OCI-LY7 (cell line): Measurements from ENCODE around the gene XYLT1. TPM values are rescaled to one million over a fixed set of nuclear protein-coding genes. Genes with fewer than 3 reads are reported as not detected.

Experiments used
- BruUV-seq: library from RNA; stranded (reverse); fragments of 400-500 nt; replicated peaks from 2 replicates; lab custom pipeline; 2021; lab: Mats Ljungman, UMichigan
- CTCF ChIA-PET: fragments of 300-600 bp; sonication (Branson Sonifier 250); formaldehyde crosslinking; loops from one replicate; lab custom pipeline; 2022; ENCODE audit warnings: antibody characterized with exemption; ENCODE audit not compliant: unreplicated experiment; lab: Charles Lee
- POLR2A ChIA-PET: fragments of 300-600 bp; sonication (Branson Sonifier 250); formaldehyde crosslinking; loops from one replicate; lab custom pipeline; 2022; ENCODE audit warnings: antibody characterized with exemption; lab: Charles Lee
- DNase-seq: peaks from one replicate; pipeline ENCODE4 v3.0.0-alpha.2; 2015; ENCODE audit warnings: low spot score
- H2AFZ ChIP-seq: fragments of 200-600 bp; sonication (generic), shearing (Covaris generic); 2 replicates; pipeline ENCODE4 v1.6.1; 2014; ENCODE audit warnings: mild to moderate bottlenecking, antibody characterized with exemption, low read length, moderate library complexity
- H3K27ac ChIP-seq: fragments of 200-600 bp; sonication (generic); 2 replicates; pipeline ENCODE4 v1.5.1; 2014; ENCODE audit warnings: mixed run types, low read depth, mild to moderate bottlenecking, moderate library complexity, low read length, inconsistent platforms; ENCODE audit not compliant: poor library complexity, severe bottlenecking
- H3K36me3 ChIP-seq: fragments of 200-600 bp; sonication (generic); 2 replicates; pipeline ENCODE4 v1.6.1; 2014; ENCODE audit warnings: mild to moderate bottlenecking, antibody characterized with exemption, low read length, moderate library complexity, mixed read lengths; ENCODE audit not compliant: insufficient read depth
- H3K4me1 ChIP-seq: fragments of 200-600 bp; sonication (generic); 2 replicates; pipeline ENCODE4 v1.5.1; 2014; ENCODE audit warnings: mild to moderate bottlenecking, low read length; ENCODE audit not compliant: insufficient read depth, poor library complexity, severe bottlenecking
- H3K4me2 ChIP-seq: fragments of 200-600 bp; sonication (generic); 2 replicates; pipeline ENCODE4 v1.6.1; 2014; ENCODE audit warnings: mild to moderate bottlenecking, low read length
- H3K4me3 ChIP-seq: fragments of 200-600 bp; sonication (generic); 2 replicates; pipeline ENCODE4 v1.5.1; 2014; ENCODE audit warnings: mild to moderate bottlenecking, low read depth, low read length; ENCODE audit not compliant: poor library complexity, severe bottlenecking
- H3K79me2 ChIP-seq: fragments of 200-600 bp; sonication (generic); 2 replicates; pipeline ENCODE4 v1.6.1; 2016; ENCODE audit warnings: low read depth, mild to moderate bottlenecking, low read length, moderate library complexity, mixed read lengths; ENCODE audit not compliant: insufficient read depth
- H3K9me2 ChIP-seq: fragments of 200-600 bp; sonication (generic); 2 replicates; pipeline ENCODE4 v1.6.1; 2016; ENCODE audit warnings: mild to moderate bottlenecking, low read length, mixed read lengths; ENCODE audit not compliant: insufficient read depth
- H3K9me3 ChIP-seq: fragments of 200-600 bp; sonication (generic); 2 replicates; pipeline ENCODE4 v1.6.1; 2014; ENCODE audit warnings: mild to moderate bottlenecking, mixed run types, low read length, mixed read lengths
- H4K20me1 ChIP-seq: fragments of 200-600 bp; sonication (generic); 2 replicates; pipeline ENCODE4 v1.6.1; 2014; ENCODE audit warnings: mild to moderate bottlenecking, antibody characterized with exemption, low read length, moderate library complexity, mixed read lengths; ENCODE audit not compliant: insufficient read depth
- CTCF ChIP-seq: fragments of 200-600 bp; sonication (generic); conservative IDR thresholded peaks from 2 replicates; pipeline ENCODE4 v1.5.1; 2014; ENCODE audit warnings: mild to moderate bottlenecking, antibody characterized with exemption, low read length, moderate library complexity, mixed read lengths
- EZH2phosphoT487 ChIP-seq: fragments of 200-600 bp; sonication (generic); IDR thresholded peaks from 2 replicates; pipeline ENCODE4 v1.6.1; 2018; ENCODE audit warnings: low read depth, borderline replicate concordance, mild to moderate bottlenecking, mixed run types, antibody characterized with exemption, low read length, moderate library complexity, mixed read lengths
- intact Hi-C: fragments of 100-400 bp; cut with micrococcal nuclease; formaldehyde crosslinking; loops from one replicate; pipeline ENCODE4 v1.10.0; 2022; ENCODE audit not compliant: unreplicated experiment
- total RNA-seq, 2 experiments: library from RNA; depleted of rRNA in 1 of 2; stranded (reverse); fragments of >200 nt in 1 of 2; shearing (Covaris generic) in 1 of 2; gene quantifications; 2 replicates each; pipeline ENCODE4 v1.2.3, GENCODE V29; 2014 to 2022

The XYLT1 gene
- total RNA-seq, 2 experiments from 2014 or later = 36.3 to 50.0 TPM

GRCh38 chr16:17371299-17371698, 99.5 kb downstream of the XYLT1 start:
- peak overlapping the region; percentile 94 for H3K27ac ChIP-seq
- H3K9me3 ChIP-seq = no peaks in the 10 kb centered on the region
- H3K36me3 ChIP-seq = no peaks in the 10 kb centered on the region
- peaks cover 98% of the 10 kb centered on the region for H3K4me1 ChIP-seq
- H3K9me2 ChIP-seq = no peaks in the 10 kb centered on the region
- H3K4me2 ChIP-seq = peak overlapping the region; percentile 76
- H4K20me1 ChIP-seq = no peaks in the 10 kb centered on the region
- no TSS peak for BruUV-seq
- intact Hi-C loops = no loop called here
- ChIA-PET CTCF (interaction anchor here (0.6 to 1.5 kb wide), 3 partner anchors 12 to 93 kb away, joined by 3 to 6 read pairs (median 5); no protein-coding TSS in a partner anchor), POLR2A (interaction anchor here (1.1 to 3.7 kb wide), 7 partner anchors 12 to 90 kb away, joined by 3 to 13 read pairs (median 6); no protein-coding TSS in a partner anchor)
- H3K79me2 ChIP-seq = peaks cover 43% of the 10 kb centered on the region; the same call in 1 of the 2 replicates
- H2AFZ ChIP-seq = no peak overlapping the region
- peak; percentile 28 for DNase-seq
- no peak overlapping the region for H3K4me3 ChIP-seq
- no peak for TF ChIP-seq EZH2phosphoT487
- TF ChIP-seq CTCF = peak; percentile 28; the same call in 1 of the 2 replicates

GRCh38 chr16:17370731-17371285, 100.0 kb downstream of the XYLT1 start:
- Histone ChIP-seq H2AFZ (no peak overlapping the region), H4K20me1 (no peaks in the 10 kb centered on the region), H3K9me3 (no peaks in the 10 kb centered on the region), H3K4me3 (peak overlapping the region; percentile 61), H3K36me3 (no peaks in the 10 kb centered on the region), H3K4me2 (peak overlapping the region; percentile 76), H3K79me2 (peaks cover 45% of the 10 kb centered on the region; the same call in 1 of the 2 replicates), H3K9me2 (no peaks in the 10 kb centered on the region), H3K4me1 (peaks cover 98% of the 10 kb centered on the region), H3K27ac (peak overlapping the region; percentile 94)
- TF ChIP-seq CTCF (no peak), EZH2phosphoT487 (no peak)
- intact Hi-C loops = no loop called here
- no TSS peak for BruUV-seq
- ChIA-PET POLR2A (interaction anchor here (1.1 to 3.7 kb wide), 8 partner anchors 12 to 89 kb away, joined by 3 to 13 read pairs (median 5); no protein-coding TSS in a partner anchor), CTCF (interaction anchor here (1.0 to 1.5 kb wide), 2 partner anchors 92 to 109 kb away, joined by 3 to 6 read pairs; no protein-coding TSS in a partner anchor)
- no peak for DNase-seq
